ENCODE data around the gene SMIM41.

DNA sequence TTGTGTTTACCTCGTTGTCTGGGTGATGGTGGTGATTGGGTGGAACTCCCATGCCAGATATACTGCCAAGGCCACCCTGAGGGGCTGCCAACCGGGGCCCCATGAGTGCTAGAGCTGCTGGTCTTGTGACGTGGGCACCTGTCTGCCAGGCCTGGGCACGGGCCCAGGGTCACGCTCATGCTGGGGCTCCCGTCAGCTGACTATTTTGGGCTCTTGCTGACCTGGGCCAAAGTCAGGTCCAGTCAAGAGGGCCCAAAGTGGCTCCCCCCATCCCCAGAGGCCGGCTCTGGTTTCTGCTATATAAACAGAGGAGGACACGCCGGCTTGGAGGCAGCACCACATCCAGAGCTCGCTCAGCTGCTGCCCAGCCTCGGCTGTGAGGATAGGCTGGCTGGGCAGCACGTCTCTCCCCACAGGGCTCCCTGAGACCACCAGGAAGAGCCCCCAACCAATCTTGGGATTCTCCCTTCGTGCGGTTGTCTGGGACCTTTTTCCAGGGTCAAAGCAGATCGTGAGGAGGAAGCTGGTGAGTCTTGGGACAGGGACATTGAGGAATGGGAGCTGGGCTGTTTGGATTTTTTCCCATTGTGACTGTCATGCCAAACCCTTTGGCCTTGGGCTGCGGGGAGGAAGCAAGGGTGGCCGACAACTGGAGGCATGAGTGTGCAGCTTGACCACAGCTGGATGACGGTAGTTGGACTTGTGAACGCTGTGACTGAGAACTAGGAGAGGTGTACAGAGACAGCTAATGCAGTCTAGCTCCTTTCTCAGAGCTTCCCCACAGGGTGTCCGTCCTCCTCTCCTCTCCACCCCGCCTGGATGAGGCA lies 35.9 kb upstream of the SMIM41 start:
- TF ChIP-seq, protein P1, sequence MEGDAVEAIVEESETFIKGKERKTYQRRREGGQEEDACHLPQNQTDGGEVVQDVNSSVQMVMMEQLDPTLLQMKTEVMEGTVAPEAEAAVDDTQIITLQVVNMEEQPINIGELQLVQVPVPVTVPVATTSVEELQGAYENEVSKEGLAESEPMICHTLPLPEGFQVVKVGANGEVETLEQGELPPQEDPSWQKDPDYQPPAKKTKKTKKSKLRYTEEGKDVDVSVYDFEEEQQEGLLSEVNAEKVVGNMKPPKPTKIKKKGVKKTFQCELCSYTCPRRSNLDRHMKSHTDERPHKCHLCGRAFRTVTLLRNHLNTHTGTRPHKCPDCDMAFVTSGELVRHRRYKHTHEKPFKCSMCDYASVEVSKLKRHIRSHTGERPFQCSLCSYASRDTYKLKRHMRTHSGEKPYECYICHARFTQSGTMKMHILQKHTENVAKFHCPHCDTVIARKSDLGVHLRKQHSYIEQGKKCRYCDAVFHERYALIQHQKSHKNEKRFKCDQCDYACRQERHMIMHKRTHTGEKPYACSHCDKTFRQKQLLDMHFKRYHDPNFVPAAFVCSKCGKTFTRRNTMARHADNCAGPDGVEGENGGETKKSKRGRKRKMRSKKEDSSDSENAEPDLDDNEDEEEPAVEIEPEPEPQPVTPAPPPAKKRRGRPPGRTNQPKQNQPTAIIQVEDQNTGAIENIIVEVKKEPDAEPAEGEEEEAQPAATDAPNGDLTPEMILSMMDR (IDR thresholded peaks at IDR 0.05) = no peak
- no peak for TF ChIP-seq POLR2A (IDR thresholded peaks at IDR 0.05)

All from testis (tissue), 2 donors.